HepG2 (cell line): Measurements from ENCODE around the gene SLC38A4. TPM values are rescaled to one million over a fixed set of nuclear protein-coding genes. Genes with fewer than 3 reads are reported as not detected.

Source experiments
- ATAC-seq: fragments of 200-7000 bp; cut with Tn5 transposase; 3 replicates; pipeline ENCODE4 v1.9.1; 2020; ENCODE audit warnings: mild to moderate bottlenecking, moderate library complexity
- BruUV-seq: library from RNA; stranded (reverse); fragments of 400-500 nt; replicated peaks from 2 replicates; lab custom pipeline; 2021; lab: Mats Ljungman, UMichigan
- CTCF ChIA-PET: fragments of 300-600 bp; formaldehyde crosslinking; extraction: SDS; loops from one replicate; lab custom pipeline; 2021; ENCODE audit warnings: low total read pairs, inconsistent platforms, low intra/inter-chr PET ratio; lab: Yijun Ruan, JAX
- POLR2A ChIA-PET: fragments of 350-600 bp; sonication (Branson Sonifier 250); formaldehyde crosslinking; loops from one replicate; lab custom pipeline; 2020; ENCODE audit warnings: antibody characterized with exemption, inconsistent platforms; lab: Yijun Ruan, JAX
- DNase-seq: peaks from one replicate; pipeline ENCODE4 v3.0.0-alpha.2; 2015; ENCODE audit warnings: low spot score
- FAIRE-seq: peaks from 3 replicates; lab custom pipeline; 2011; peaks lifted over from hg19 to GRCh38; lab: Jason Lieb, UNC
- H2AFZ ChIP-seq: one replicate; pipeline ENCODE4 v1.6.1; 2011; ENCODE audit warnings: low read length, inconsistent platforms
- H3K27ac ChIP-seq: fragments of 300-600 bp; 3 replicates; pipeline ENCODE4 v1.8.0; 2011; ENCODE audit warnings: mixed run types, mild to moderate bottlenecking, mixed read lengths, low read length, inconsistent platforms; ENCODE audit not compliant: insufficient read depth; ENCODE audit errors: extremely low read length
- H3K27me3 ChIP-seq, 2 experiments: fragments of 200-600 bp in 1 of 2; 2 replicates in 1 of 2; 3 replicates in 1 of 2; pipeline versions ENCODE4 v1.6.0 to v1.8.0; 2011; ENCODE audit warnings: low read length in 2 of 2, mild to moderate bottlenecking in 2 of 2, moderate library complexity in 2 of 2, inconsistent platforms in 1 of 2; ENCODE audit not compliant: insufficient read depth in 2 of 2, control insufficient read depth in 1 of 2
- H3K36me3 ChIP-seq, 2 experiments: fragments of 200-600 bp in 1 of 2; replicated peaks in 1 of 2; 2 replicates in 1 of 2; 3 replicates in 1 of 2; pipeline versions ENCODE4 v1.5.1 to v1.8.0; 2011; ENCODE audit warnings: low read length in 2 of 2, inconsistent platforms in 1 of 2; ENCODE audit not compliant: insufficient read depth in 2 of 2, control insufficient read depth in 1 of 2
- H3K4me1 ChIP-seq: 2 replicates; pipeline ENCODE4 v1.5.1; 2012; ENCODE audit warnings: low read length, inconsistent platforms; ENCODE audit not compliant: insufficient read depth
- H3K4me2 ChIP-seq: 2 replicates; pipeline ENCODE4 v1.6.0; 2011; ENCODE audit warnings: low read depth, low read length, inconsistent platforms
- H3K4me3 ChIP-seq, 3 experiments: fragments of 200-600 bp in 1 of 3; sonication (generic), shearing (Covaris generic) in 1 of 3; replicated peaks in 1 of 3; 2 replicates each; pipeline ENCODE4 v1.5.1; 2011 to 2016; ENCODE audit warnings: low read length in 3 of 3, inconsistent platforms in 2 of 3, low read depth in 2 of 3, mild to moderate bottlenecking in 2 of 3, control low read depth in 1 of 3, mixed read lengths in 1 of 3; ENCODE audit not compliant: insufficient read depth in 1 of 3
- H3K79me2 ChIP-seq: one replicate; pipeline ENCODE4 v1.6.1; 2011; ENCODE audit warnings: low read length, inconsistent platforms; ENCODE audit not compliant: insufficient read depth
- H3K9ac ChIP-seq: 2 replicates; pipeline ENCODE4 v1.6.0; 2011; ENCODE audit warnings: mild to moderate bottlenecking, low read depth, low read length, inconsistent platforms; ENCODE audit not compliant: insufficient read depth
- H3K9me3 ChIP-seq: 2 replicates; pipeline ENCODE4 v1.5.1; 2012; ENCODE audit warnings: mild to moderate bottlenecking, low read length
- H4K20me1 ChIP-seq: 2 replicates; pipeline ENCODE4 v1.6.0; 2011; ENCODE audit warnings: inconsistent platforms, mild to moderate bottlenecking, low read length, moderate library complexity; ENCODE audit not compliant: insufficient read depth
- BRD4 ChIP-seq: sonication (generic); formaldehyde crosslinking; IDR thresholded peaks from 2 replicates; pipeline ENCODE4 v1.4.0; 2020; ENCODE audit warnings: missing genetic modification reagents
- HNF4G ChIP-seq, 2 experiments: sonication (generic) in 1 of 2; formaldehyde crosslinking in 1 of 2; IDR thresholded peaks; 2 replicates each; pipeline versions ENCODE4 v1.4.0 to v1.6.1; 2011 to 2020; ENCODE audit warnings: borderline replicate concordance in 2 of 2, low read depth in 2 of 2, mild to moderate bottlenecking in 2 of 2, low read length in 1 of 2, missing genetic modification reagents in 1 of 2, moderate library complexity in 1 of 2
- NFRKB ChIP-seq: fragments of 450-650 bp; IDR thresholded peaks from 2 replicates; pipeline ENCODE4 v1.6.1; 2017
- PTBP1 ChIP-seq: fragments of 200-400 bp; formaldehyde crosslinking; IDR thresholded peaks from 2 replicates; pipeline ENCODE4 v1.6.1; 2018; ENCODE audit warnings: low read length, low read depth; ENCODE audit not compliant: poor library complexity, severe bottlenecking
- RAD21 ChIP-seq: fragments of 450-650 bp; formaldehyde crosslinking; IDR thresholded peaks from 2 replicates; pipeline ENCODE4 v1.5.0; 2020; ENCODE audit warnings: mild to moderate bottlenecking
- SNRNP70 ChIP-seq: fragments of 200-400 bp; formaldehyde crosslinking; IDR thresholded peaks from 2 replicates; pipeline ENCODE4 v1.6.1; 2017; ENCODE audit warnings: mild to moderate bottlenecking, low read depth, low read length, moderate library complexity
- TBL1XR1 ChIP-seq: fragments of 150-350 bp; IDR thresholded peaks from 2 replicates; pipeline ENCODE4 v1.6.1; 2014; ENCODE audit warnings: borderline replicate concordance, low read length; ENCODE audit not compliant: partially characterized antibody
- ZBTB1 ChIP-seq: sonication (generic); formaldehyde crosslinking; IDR thresholded peaks from 2 replicates; pipeline ENCODE4 v1.4.0; 2020; ENCODE audit warnings: missing genetic modification reagents, borderline replicate concordance
- ZNF260 ChIP-seq: sonication (generic); formaldehyde crosslinking; IDR thresholded peaks from 2 replicates; pipeline ENCODE4 v1.4.0; 2020; ENCODE audit warnings: missing genetic modification reagents, low read depth, mild to moderate bottlenecking, borderline replicate concordance
- ZSCAN22 ChIP-seq: sonication (generic); formaldehyde crosslinking; IDR thresholded peaks from 2 replicates; pipeline ENCODE4 v1.4.0; 2020; ENCODE audit warnings: mild to moderate bottlenecking, missing genetic modification reagents
- WGBS: methylation state at CpG from one replicate; pipeline ENCODE4 v1.1.6; 2017; ENCODE audit warnings: low lambda C conversion rate; 5-methylcytosine and 5-hydroxymethylcytosine counted together
- in situ Hi-C: cut with HindIII; loops from 2 replicates; pipeline ENCODE4 v1.10.0; 2017; ENCODE audit warnings: low pct_unique_long_range_greater_than_20kb; ENCODE audit not compliant: extremely low pct_ligation_motif_present
- intact Hi-C: fragments of 100-400 bp; cut with micrococcal nuclease; formaldehyde crosslinking; loops from one replicate; pipeline ENCODE4 v1.10.0; 2022; ENCODE audit not compliant: unreplicated experiment
- polyA plus RNA-seq, 8 experiments: library from polyadenylated mRNA; depleted of rRNA in 3 of 8; stranded (reverse) in 7 of 8; unstranded in 1 of 8; fragments of >200 nt; fragmentation: Illumina TruSeq in 4 of 8; extraction: Trizol in 4 of 8; gene quantifications; 2 replicates each; pipeline versions ENCODE4 v1.2.1 to v1.2.3, GENCODE V29; 2011 to 2016; ENCODE audit warnings: low read depth in 4 of 8, missing spikeins in 1 of 8, mixed read lengths in 1 of 8; ENCODE audit not compliant: insufficient read depth in 1 of 8
- total RNA-seq, 5 experiments: library from RNA; depleted of rRNA; stranded (reverse); fragments of >200 nt; fragmentation: Illumina TruSeq; extraction: Trizol; gene quantifications; 2 replicates each; pipeline ENCODE4 v1.2.3, GENCODE V29; 2016; ENCODE audit warnings: low read depth in 1 of 5
- TF ChIP-seq, protein P1 (sequence below): sonication (generic); formaldehyde crosslinking; IDR thresholded peaks from 2 replicates; pipeline ENCODE4 v1.8.1; 2023; ENCODE audit warnings: mild to moderate bottlenecking, missing genetic modification reagents
- TF ChIP-seq, protein P2 (sequence below): IDR thresholded peaks from 2 replicates; pipeline ENCODE4 v1.6.1; 2016; ENCODE audit warnings: mild to moderate bottlenecking
- TF ChIP-seq, protein P3 (sequence below): sonication (generic); formaldehyde crosslinking; conservative IDR thresholded peaks from 2 replicates; pipeline ENCODE4 v1.4.0; 2020; ENCODE audit warnings: missing genetic modification reagents
- TF ChIP-seq, protein P4 (sequence below): sonication (generic); formaldehyde crosslinking; IDR thresholded peaks from 2 replicates; pipeline ENCODE4 v1.5.0; 2020; ENCODE audit warnings: mild to moderate bottlenecking, missing genetic modification reagents, borderline replicate concordance

SLC38A4 gene
- total and polyA plus RNA-seq, 2 of the 13 experiments (the other 11 are each of a cell fraction or from before 2014, with no cell fraction given): 3.5 to 5.2 TPM

DNA sequence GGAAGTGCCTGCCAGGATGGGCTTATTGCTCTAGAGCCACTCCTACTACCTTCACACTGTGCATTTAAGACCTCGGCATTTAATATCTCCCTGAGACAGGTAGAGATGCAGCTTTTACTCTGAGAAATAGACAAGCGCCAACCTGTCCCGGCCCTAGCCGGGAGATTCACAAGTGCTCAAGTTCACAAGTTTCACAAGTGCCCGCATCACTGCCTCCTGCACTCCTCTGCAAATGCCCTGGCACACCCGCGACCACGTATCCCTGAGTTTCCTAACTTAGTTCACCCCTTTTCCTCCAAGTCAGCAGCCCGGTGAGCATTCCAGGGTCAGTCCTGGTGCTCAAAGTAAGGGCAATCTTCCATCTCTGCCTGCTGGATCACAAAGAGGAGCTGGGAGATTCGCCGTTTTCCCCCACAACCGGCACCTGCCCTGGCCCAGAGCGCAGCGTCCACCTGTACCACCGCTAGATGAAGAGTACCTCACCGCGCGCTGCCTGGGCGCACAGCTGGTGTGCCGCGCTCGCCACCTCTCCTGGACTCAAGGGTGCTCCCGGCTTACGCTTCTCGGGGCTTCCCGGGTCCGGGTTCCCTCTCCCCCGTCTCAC is 5.0 kb upstream of the SLC38A4 start:
- H2AFZ ChIP-seq: no peak overlapping the region
- TF ChIP-seq NFRKB (no peak), PTBP1 (no peak), BRD4 (no peak), RAD21 (no peak), SNRNP70 (no peak), ZSCAN22 (CRISPR knock-in tag) (no peak), ZBTB1 (CRISPR knock-in tag) (no peak), TBL1XR1 (no peak), HNF4G (IDR thresholded peaks at IDR 0.05; ENCODE audit: borderline replicate concordance, low read depth, low read length) (no peak), HNF4G (CRISPR knock-in tag; IDR thresholded peaks at IDR 0.05; ENCODE audit: borderline replicate concordance, low read depth) (no peak), ZNF260 (CRISPR knock-in tag) (no peak)
- TF ChIP-seq, protein P1, sequence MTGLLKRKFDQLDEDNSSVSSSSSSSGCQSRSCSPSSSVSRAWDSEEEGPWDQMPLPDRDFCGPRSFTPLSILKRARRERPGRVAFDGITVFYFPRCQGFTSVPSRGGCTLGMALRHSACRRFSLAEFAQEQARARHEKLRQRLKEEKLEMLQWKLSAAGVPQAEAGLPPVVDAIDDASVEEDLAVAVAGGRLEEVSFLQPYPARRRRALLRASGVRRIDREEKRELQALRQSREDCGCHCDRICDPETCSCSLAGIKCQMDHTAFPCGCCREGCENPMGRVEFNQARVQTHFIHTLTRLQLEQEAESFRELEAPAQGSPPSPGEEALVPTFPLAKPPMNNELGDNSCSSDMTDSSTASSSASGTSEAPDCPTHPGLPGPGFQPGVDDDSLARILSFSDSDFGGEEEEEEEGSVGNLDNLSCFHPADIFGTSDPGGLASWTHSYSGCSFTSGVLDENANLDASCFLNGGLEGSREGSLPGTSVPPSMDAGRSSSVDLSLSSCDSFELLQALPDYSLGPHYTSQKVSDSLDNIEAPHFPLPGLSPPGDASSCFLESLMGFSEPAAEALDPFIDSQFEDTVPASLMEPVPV: no peak
- TF ChIP-seq, protein P2, sequence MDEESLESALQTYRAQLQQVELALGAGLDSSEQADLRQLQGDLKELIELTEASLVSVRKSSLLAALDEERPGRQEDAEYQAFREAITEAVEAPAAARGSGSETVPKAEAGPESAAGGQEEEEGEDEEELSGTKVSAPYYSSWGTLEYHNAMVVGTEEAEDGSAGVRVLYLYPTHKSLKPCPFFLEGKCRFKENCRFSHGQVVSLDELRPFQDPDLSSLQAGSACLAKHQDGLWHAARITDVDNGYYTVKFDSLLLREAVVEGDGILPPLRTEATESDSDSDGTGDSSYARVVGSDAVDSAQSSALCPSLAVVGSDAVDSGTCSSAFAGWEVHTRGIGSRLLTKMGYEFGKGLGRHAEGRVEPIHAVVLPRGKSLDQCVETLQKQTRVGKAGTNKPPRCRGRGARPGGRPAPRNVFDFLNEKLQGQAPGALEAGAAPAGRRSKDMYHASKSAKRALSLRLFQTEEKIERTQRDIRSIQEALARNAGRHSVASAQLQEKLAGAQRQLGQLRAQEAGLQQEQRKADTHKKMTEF (CRISPR knock-in tag): no peak
- TF ChIP-seq, protein P3, sequence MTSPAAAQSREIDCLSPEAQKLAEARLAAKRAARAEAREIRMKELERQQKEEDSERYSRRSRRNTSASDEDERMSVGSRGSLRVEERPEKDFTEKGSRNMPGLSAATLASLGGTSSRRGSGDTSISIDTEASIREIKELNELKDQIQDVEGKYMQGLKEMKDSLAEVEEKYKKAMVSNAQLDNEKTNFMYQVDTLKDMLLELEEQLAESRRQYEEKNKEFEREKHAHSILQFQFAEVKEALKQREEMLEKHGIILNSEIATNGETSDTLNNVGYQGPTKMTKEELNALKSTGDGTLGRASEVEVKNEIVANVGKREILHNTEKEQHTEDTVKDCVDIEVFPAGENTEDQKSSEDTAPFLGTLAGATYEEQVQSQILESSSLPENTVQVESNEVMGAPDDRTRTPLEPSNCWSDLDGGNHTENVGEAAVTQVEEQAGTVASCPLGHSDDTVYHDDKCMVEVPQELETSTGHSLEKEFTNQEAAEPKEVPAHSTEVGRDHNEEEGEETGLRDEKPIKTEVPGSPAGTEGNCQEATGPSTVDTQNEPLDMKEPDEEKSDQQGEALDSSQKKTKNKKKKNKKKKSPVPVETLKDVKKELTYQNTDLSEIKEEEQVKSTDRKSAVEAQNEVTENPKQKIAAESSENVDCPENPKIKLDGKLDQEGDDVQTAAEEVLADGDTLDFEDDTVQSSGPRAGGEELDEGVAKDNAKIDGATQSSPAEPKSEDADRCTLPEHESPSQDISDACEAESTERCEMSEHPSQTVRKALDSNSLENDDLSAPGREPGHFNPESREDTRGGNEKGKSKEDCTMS (CRISPR knock-in tag): no peak
- TF ChIP-seq, protein P4, sequence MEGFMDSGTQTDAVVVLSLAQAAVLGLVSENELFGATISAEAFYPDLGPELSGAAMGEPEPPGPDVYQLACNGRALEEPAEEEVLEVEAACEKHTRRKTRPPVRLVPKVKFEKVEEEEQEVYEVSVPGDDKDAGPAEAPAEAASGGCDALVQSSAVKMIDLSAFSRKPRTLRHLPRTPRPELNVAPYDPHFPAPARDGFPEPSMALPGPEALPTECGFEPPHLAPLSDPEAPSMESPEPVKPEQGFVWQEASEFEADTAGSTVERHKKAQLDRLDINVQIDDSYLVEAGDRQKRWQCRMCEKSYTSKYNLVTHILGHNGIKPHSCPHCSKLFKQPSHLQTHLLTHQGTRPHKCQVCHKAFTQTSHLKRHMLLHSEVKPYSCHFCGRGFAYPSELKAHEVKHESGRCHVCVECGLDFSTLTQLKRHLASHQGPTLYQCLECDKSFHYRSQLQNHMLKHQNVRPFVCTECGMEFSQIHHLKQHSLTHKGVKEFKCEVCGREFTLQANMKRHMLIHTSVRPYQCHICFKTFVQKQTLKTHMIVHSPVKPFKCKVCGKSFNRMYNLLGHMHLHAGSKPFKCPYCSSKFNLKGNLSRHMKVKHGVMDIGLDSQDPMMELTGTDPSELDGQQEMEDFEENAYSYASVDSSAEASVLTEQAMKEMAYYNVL: no peak
- H3K79me2 ChIP-seq: no peaks in the 10 kb centered on the region
- 50% methylated on average over 22 of the region's 28 CpGs for WGBS
- intact Hi-C loops (no loop called here), in situ Hi-C loops (no loop called here)
- H3K4me1 ChIP-seq: peaks cover 7% of the 10 kb centered on the region
- no peak overlapping the region for H3K4me3 ChIP-seq
- ChIA-PET CTCF (no interaction called here), POLR2A (no interaction called here)
- DNase-seq (no peak), ATAC-seq (peak; percentile 40; the same call in 1 of the 3 replicates), FAIRE-seq (no peak)
- H3K4me2 ChIP-seq: no peak overlapping the region
- no peaks in the 10 kb centered on the region for H4K20me1 ChIP-seq
- peaks cover 5 to 29% of the 10 kb centered on the region in 2 experiments; a peak in 3 of 5 replicates for H3K27me3 ChIP-seq
- H3K9me3 ChIP-seq: no peaks in the 10 kb centered on the region
- H3K36me3 ChIP-seq: no peaks in the 10 kb centered on the region
- BruUV-seq: no TSS peak
- no peak overlapping the region for H3K9ac ChIP-seq
- no peak overlapping the region for H3K27ac ChIP-seq
